ENCODE data around the gene NCMAP. TPM values are rescaled to one million over a fixed set of nuclear protein-coding genes. Genes with fewer than 3 reads are reported as not detected.

NCMAP gene
- total and polyA plus RNA-seq, 2 of the 4 experiments (the other 2 are of a cell fraction): not detected

DNA sequence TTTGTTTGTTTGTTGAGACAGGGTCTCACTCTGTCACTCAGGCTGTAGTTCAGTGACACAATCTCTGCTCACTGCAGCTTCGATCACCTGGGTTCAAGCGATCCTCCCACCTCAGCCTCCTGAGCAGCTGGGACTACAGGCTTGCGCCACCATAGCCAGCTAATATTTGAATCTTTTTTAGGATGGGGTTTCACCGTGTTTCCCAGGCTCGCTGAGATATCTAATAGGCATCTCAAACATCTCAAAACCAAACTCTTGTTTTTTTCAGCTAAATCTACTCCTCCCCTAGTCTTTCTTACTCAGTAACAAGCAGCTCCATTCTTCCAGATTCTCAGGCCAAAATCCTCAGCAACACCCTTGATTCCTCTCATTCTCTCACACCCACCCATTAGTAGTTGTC, 65.2 kb downstream of the NCMAP start:
- Histone ChIP-seq H2AK9ac (replicated peaks; ENCODE audit: low read depth, low read length, poor library complexity) (no peak overlapping the region), H3K4ac (ENCODE audit: low read depth, low read length) (no peak overlapping the region), H3K27me3 (ENCODE audit: control insufficient read depth, insufficient read depth, low read length) (peaks cover 19% of the 10 kb centered on the region), H3K79me1 (ENCODE audit: low read depth in 1 of 2, low read length in 2 of 2) (no peaks in the 10 kb centered on the region), H3K4me1 (ENCODE audit: control insufficient read depth, insufficient read depth, low read length) (no peaks in the 10 kb centered on the region), H4K91ac (ENCODE audit: insufficient read depth, low read depth, low read length) (no peak overlapping the region), H3K56ac (ENCODE audit: extremely low read depth, insufficient read depth, low read length) (no peak overlapping the region), H3K27ac (ENCODE audit: insufficient read depth, low read length) (no peak overlapping the region), H4K20me1 (ENCODE audit: insufficient read depth, low read length) (no peaks in the 10 kb centered on the region), H3K23ac (ENCODE audit: low read depth, low read length) (no peak overlapping the region), H3K14ac (replicated peaks; ENCODE audit: low read depth, low read length) (no peak overlapping the region), H3K36me3 (ENCODE audit: control insufficient read depth, insufficient read depth, low read length) (no peaks in the 10 kb centered on the region), H2AFZ (replicated peaks; ENCODE audit: low read length, poor library complexity) (no peak overlapping the region), H2BK20ac (ENCODE audit: low read depth, low read length) (no peak overlapping the region), H4K5ac (ENCODE audit: low read depth, low read length) (no peak overlapping the region), H3K9me3 (ENCODE audit: control insufficient read depth, insufficient read depth, low read length) (no peaks in the 10 kb centered on the region), H4K8ac (ENCODE audit: low read depth in 2 of 2, low read length in 2 of 2) (no peak overlapping the region), H2BK5ac (ENCODE audit: low read depth, low read length, poor library complexity, severe bottlenecking) (no peak overlapping the region), H3K18ac (ENCODE audit: low read depth, low read length) (no peak overlapping the region), H3K9ac (ENCODE audit: low read depth, low read length) (no peak overlapping the region), H3K4me3 (ENCODE audit: insufficient read depth, low read depth, low read length) (no peak overlapping the region), H2BK15ac (ENCODE audit: low read depth, low read length) (no peak overlapping the region), H3K4me2 (ENCODE audit: low read depth, low read length) (no peak overlapping the region), H3K9me1 (ENCODE audit: insufficient read depth, low read length) (no peaks in the 10 kb centered on the region), H2BK120ac (ENCODE audit: low read depth, low read length) (no peak overlapping the region), H2AK5ac (ENCODE audit: low read depth, low read length) (no peak overlapping the region)
- CTCF ChIA-PET: interaction anchor here (1.0 kb wide), 1 partner anchor 11 kb away, joined by 3 read pairs; no protein-coding TSS in a partner anchor
- in situ Hi-C loops (cut with MboI; ENCODE audit: low sequenced_read_pairs): no loop called here
- no peak for TF ChIP-seq MAZ (IDR thresholded peaks at IDR 0.05; ENCODE audit: borderline replicate concordance, low read depth, low read length)
- 0 out of 2 replicates have a peak, but pooled peaks have one; percentile 1 for TF ChIP-seq CEBPB (IDR thresholded peaks at IDR 0.05; ENCODE audit: low read depth, low read length)
- no peak for TF ChIP-seq RCOR1 (IDR thresholded peaks at IDR 0.05; ENCODE audit: insufficient replicate concordance, low read length)
- TF ChIP-seq USF2 (IDR thresholded peaks at IDR 0.05; ENCODE audit: low read depth, low read length): no peak
- no peak for TF ChIP-seq RAD21 (IDR thresholded peaks at IDR 0.05; ENCODE audit: low read length)
- 0% methylated on average over 1 of the region's 5 CpGs; no CpG with 5 or more reads in 1 of the 2 experiments for WGBS, 2 experiments (ENCODE audit: extremely low coverage in 2 of 2, insufficient read length in 1 of 2)
- no TSS peak for BruUV-seq (replicated peaks)
- DNase-seq (peak; percentile 27), ATAC-seq (ENCODE audit: low read depth) (peak; percentile 79)
- POLR2A ChIA-PET (ENCODE audit: unreplicated experiment): no interaction called here
- dilution Hi-C loops (cut with HindIII; ENCODE audit: low sequenced_read_pairs, unreplicated experiment): no loop called here
- intact Hi-C loops (cut with micrococcal nuclease): loop anchor here (5.0 kb wide), 1 partner anchor 549 kb away; no protein-coding TSS in a partner anchor
